Activated gamma-delta T cell (primary cell): ENCODE data around the gene P2RY6.
"Not testable (repeated sequence)": the region's sequence is repeated elsewhere in the genome, so short reads cannot be mapped to it uniquely, and the experiment has no call there.

Experiments
- DNase-seq: peaks from one replicate; lab custom pipeline; 2025; lab: John Stamatoyannopoulos, UW
- total RNA-seq, 2 donors: gene quantifications; one replicate each; lab custom pipeline; 2026; lab: John Stamatoyannopoulos, UW

The P2RY6 gene
- total RNA-seq = 0.05 to 0.35 reads per million in 2 donors

DNA sequence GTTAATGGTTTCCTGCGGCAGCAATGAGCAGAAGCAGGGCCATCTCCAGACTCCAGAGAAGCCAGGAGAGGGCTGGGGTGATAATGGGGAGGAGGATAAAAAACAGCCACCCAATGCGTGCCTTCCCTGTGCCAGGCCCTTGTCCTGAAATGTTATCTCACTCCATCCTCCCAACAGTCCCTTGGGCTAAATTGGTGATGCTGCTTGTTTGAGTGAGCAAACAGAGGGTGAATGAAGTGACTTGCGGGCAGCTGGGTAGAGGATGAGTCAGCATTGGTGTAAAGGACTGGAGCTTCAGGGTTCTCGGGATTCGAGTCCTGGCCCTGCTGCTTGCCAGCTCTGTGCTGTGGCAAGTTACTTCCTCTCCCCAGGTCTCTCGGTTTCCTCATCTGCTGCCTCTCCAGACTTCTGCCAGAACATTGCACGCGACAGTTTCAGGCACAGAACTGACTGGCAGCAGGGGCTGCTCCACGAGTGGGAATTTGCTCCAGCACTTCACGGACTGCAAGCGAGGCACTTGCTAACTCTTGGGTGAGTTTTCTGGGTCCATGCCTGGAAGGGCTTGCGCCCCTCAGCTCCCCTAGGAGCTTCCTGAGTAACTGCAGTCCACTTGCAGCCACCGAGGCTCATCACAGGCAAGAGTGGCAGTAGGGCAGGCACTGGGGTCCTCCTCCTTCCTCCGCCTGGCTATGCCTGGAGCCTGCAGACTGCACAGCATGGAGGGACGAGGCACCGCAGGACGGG lies at the start of gene P2RY6:
TSS of gene P2RY6 (plus strand) at position 403 of the 744 bp plus-strand sequence. CDS start 24,181 bp downstream, outside the sequence.
- DNase-seq = no peak

DNA sequence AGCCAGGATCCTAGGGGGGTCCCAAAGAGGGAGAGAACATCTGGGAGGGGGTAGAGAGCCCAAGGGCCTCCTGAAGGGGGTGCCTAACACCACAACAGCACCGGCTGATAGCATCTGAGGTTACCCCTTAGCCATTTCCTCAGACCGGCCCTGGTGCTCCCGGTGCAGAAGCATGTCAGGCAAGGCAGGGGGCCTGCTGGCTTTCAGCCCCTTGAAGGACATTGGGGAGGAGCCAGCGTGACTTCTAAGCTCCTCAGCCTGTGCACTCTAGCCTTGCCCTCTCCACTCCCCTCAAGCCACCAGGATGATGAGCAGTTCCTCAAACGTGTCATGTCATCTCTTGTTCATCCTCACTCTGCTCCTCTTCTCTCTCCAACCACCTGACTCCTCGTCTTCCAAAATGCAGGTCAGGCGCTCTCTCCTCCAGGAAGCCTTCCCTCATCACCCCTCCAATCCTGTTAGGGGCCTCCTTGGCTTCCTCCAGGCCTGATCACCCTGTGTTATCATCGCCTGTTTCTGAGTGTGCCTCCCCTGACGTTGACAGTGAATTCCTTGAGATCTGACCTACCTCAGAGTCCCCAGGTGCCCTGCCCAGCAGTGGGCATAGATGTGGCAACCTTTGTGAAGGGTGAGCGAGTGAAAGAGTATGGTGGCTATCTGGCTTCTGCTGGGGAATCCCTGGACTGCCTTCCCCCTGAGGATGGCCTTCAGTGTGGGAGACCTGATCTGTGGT lies 48.0 kb upstream of the P2RY6 start:
- no peak for DNase-seq

DNA sequence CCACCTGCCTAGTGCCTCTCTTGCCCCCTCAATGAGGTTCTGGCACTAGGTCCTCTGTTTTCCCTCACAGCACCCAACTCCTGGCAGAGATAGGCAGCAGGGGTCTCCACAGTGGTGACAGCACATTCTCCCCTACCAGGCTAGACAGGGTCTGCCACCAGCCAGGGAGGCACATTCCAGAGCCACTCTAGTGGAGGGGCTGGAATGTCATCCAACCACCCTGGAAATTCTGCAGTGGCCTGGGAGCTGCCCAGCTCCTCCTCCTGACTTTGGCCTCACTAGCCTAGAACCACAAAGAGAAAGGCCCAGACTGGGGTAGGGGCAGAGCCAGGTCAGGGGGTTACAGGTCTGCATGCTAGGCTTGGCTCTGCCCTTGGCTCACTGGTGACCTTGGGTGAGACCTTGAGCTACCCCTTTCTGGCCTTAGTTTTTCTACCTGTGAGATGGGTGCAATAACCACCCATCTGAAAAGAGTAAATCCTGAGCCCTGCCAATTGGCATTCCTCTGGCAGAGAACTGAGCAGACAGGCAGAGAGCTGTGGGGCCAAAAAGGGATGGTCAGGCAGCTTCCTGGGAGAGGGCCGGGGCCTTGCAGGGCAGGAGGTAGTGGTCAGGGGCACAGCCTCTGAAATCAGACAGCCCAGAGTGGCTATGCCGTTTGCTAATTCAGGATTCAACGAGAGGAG lies 47.0 kb upstream of the P2RY6 start:
- no peak for DNase-seq

GRCh38 chr11:73225851-73226250 lies 46.3 kb upstream of the P2RY6 start:
- no peak for DNase-seq

GRCh38 chr11:73226297-73227006 lies 45.7 kb upstream of the P2RY6 start:
- DNase-seq = no peak

DNA sequence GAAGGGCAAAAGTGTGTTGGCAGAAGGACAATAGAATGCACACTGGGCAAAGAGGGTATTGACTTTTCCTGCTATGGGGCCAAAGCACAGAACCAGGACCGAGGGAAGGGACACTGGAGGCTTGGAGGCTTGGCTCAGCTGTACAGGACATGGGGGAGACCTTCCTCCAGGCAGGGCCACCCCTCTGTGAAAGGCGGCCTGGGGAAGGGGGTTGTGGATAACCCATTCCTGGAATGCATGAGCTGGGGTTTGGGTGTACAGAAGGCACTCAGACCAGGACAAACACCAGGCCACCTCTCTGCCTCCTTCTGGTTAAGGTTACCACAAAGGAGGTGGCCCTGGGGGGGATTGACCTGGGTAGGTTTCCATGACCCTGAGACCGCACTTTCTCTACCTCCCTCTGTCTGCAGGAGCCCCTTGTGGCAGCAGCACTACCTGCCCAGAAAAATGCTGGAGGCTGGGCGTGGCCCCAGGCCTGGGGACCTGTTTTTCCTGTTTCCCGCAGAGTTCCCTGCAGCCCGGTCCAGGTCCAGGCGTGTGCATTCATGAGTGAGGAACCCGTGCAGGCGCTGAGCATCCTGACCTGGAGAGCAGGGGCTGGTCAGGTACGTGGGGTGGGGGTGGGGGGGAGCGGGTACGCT lies 44.4 kb upstream of the P2RY6 start:
- no peak for DNase-seq

DNA sequence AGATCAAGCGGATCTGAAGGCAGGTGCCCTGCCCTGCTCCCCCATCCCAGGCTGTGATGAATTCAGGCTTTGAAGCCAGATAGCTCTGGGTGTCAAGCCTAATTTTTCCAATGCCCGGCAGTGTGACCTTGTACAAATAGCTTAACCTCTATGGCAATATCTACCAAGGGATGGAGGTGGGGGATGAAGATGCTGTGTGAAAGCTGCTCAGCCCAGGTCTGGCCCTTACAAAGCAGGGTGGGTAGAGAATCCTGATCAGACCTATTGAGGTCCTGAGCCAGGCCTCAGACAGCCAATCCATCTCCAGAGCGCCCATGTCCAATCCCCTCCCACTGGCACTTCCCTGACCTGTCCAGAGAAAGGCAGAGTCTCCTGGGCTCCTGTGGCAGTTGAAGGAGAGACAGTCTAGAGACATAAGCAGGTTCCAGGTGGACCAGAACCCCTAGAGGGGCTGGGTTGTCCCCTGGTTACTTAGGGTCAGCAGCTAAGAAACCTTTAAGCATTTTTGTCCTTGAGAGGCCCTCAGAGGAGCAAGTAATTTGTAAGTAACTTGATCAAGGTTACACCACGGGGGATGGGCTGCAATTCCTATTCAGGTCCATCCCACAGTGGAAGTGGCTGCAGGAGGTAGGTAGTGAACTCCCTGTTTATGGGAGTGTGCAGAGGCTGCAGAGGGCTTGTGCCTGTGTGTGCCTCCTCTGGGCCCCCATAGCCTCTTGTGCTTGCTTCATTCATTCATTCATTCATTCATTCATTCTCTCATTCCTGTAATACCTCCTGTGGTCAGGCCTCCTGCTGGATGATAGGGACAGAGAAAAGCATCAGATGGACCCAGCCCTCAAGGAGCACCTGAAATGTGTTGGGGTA lies 43.6 kb upstream of the P2RY6 start:
- no peak for DNase-seq

DNA sequence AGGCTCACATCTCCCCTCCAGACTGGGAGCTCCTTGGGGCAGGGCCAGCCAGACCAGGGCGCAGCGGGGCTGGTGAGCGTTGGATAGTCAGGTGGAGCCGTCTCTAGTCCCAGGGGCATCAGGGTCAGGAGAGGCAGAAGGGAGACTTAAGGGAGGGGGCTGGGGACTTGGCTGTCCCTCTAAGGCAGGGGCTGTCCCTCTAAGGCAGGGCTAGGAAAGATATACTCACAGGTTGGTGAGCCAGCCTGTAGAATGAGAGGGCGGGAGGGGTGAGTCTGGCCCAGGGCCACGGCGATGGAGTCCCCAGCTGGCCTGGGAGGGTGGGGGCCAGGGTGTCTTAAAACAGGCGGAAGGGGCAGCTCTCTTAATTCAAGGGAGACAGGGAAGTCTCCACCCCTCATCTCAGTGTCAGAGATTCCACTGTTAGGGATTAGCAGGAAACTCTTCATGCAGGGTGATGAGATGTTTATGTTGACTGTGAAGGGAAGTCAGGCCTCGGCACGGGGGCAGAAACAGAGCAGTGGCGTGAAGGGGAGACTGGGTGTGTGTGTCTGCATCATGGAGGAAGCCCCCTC lies 42.7 kb upstream of the P2RY6 start:
- no peak for DNase-seq

DNA sequence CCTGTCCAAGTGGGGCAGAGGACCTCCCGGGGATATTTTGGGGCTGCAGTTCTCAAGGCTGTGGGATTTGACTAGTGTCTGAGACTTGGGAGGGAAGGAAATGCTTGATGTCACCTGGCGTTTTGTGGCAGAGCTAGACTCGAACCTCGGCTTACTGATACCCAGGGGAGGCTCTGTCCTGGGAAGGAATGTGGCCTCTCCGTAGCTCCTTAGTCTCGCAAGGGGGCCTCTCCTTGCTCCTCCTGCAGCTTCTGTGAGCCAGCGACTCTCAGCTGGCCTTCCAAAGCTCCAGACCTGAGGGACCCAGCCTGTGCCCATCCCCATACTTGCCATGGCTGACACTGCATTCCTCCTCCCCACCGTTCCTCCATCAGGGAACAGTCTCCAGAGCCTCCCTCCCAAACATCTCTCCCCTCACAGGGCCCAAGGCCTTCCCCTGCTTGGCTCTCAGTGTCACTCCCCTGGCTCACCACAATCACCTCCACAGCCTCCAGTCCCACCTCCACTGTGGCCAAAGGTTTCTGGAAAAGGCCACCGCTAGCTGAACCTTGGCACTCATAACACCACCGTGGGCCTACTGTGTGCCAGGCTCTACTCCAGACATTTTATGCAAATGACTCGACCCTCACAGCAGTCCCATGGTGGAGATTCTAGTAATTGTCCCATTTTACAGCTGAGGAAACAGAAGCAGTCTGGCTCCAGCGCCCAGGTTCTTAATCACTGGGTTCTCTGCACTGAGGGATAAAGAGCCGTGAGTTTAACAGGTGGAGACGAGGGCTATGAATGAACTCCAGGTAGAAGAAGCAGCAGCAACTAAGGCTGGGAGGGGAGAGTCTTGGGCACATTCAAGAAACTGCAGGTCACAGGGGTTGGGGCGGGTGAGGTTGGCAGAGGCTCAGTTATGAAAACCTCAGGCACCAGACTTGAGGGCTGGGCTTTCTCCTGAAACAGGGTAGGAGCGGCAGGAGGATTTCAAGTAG lies 42.0 kb upstream of the P2RY6 start:
- DNase-seq = no peak

DNA sequence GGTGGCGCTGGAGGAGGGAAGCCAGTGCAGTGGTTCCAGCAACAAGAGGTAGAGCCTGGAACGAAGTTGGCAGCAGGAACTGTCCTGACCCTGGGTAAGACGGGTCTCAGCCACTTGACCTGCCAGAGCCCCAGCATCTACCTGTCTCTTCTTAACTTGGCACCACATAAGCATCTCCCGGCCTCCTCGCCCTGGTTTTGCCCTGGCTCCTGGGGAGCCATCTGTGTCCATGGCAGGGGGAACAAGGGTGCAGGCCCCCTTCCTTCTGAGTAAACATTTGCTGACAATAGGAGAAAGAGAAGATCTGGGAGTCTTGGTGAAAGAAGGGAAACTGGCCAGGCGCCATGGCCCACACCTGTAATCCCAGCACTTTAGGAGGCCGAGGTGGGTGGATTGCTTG lies 41.2 kb upstream of the P2RY6 start:
- no peak for DNase-seq

GRCh38 chr11:73232487-73232886 lies 39.7 kb upstream of the P2RY6 start:
- not testable (repeated sequence) for DNase-seq

DNA sequence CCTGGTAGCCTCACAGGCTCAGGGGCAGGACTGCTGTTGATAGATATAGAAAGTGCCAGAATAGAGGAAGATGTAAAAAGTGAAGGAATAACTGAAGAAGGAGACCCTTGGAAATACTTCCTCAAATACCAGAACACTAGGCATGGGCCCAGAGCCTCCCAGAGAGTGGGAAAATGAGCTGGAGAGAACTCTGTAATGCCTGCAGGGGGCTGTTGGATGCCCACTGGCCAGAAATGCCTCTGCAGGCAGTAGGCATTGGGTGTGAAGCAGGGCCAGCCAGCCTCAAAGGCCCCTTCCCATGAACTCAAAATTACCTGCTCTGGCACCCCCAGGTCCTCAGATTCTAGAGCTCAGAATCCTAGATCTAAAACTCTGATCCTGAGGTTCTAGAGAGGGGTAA lies 38.9 kb upstream of the P2RY6 start:
- DNase-seq = no peak

DNA sequence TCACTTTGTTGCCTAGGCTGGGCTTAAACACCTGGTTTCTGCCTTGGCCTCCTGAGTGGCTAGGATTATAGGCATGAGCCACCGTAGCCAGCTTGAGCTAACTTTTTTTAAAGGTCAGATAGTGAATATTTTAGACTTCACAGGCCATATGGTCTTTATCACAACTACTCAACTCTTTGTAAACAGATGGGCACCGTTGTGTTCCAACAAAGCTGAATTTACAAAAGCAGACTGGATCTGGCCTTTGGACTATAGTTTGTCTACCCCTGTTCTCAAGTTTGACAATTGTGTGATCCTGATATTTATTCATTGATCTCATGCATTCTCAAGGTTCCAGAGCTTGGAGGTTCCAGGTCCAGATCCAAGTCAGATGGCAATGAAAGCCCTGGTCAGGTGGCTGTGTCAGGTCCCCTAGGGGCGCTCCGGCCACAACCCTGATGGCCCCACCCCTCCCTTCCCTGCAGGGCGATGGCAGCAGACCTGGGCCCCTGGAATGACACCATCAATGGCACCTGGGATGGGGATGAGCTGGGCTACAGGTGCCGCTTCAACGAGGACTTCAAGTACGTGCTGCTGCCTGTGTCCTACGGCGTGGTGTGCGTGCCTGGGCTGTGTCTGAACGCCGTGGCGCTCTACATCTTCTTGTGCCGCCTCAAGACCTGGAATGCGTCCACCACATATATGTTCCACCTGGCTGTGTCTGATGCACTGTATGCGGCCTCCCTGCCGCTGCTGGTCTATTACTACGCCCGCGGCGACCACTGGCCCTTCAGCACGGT lies 38.3 kb upstream of the P2RY6 start:
- no peak for DNase-seq

- no peak for DNase-seq
These were observed 37.5 kb upstream of the P2RY6 start for GRCh38 chr11:73234471-73235181.

GRCh38 chr11:73235236-73235786 lies 36.8 kb upstream of the P2RY6 start:
- DNase-seq = no peak

- no peak for DNase-seq
These were observed 35.9 kb upstream of the P2RY6 start for GRCh38 chr11:73236205-73236765.

GRCh38 chr11:73236854-73237253 lies 35.3 kb upstream of the P2RY6 start:
- DNase-seq = no peak
